ENCODE data around the gene BICRA.
"Not testable (repeated sequence)": the region's sequence is repeated elsewhere in the genome, so short reads cannot be mapped to it uniquely, and the experiment has no call there.

BICRA gene

DNA sequence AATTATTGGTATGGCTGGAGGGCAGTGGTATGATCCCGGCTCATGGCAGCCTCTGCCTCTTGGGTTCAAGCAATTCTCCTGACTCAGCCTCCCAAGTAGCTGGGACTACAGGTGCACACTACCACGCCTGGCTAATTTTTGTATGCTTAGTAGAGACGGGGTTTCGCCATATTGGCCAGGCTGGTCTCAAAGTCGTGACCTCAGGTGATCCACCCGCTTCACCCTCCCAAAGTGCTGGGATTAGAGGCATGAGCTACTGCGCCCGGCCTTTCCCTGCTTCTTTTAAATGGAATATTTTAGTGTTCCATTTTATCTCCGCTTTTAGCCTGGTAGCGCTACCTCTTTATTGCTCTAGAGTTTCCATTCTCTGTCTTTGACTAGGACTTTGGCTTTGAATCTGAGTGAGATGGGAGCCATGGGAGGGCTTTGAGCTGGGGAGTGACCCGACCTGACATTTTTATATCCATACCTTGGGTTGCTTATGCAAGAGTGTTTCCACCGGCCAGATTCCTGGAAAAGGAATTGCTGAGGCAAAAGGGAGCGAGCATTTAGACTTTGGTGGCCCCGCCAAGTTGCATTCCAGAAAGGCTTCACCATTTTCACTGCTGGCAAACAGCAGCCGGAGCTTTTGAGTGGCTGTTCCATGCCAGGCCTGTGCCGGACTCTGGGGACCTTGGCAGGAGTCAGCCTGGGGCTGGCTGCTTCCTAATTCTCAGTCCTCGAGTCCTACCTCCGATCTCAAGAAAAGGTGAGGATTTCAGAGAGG is 22.9 kb downstream of the BICRA start:
- DNase-seq (ENCODE audit: low read depth) = no peak

DNA sequence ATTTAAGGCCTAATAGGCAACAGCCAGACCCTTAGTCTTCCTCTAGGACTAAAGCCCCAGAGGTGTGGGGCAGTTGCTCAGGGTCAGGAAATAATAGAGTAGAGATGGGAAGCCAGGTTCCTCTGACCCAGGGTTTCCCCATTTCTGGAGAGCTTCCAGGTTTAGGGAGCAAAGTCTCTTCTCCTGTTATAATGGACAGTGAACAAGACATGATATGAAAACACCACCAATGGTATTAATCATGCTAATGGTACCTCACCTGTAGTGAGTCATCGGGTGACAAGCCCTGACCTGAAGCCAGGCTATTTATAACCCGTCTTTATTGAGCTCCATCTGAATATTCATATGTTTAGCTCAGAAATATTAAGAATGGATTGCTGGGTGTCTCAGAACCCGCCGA is 24.6 kb downstream of the BICRA start:
- no peak for DNase-seq (ENCODE audit: low read depth)

DNA sequence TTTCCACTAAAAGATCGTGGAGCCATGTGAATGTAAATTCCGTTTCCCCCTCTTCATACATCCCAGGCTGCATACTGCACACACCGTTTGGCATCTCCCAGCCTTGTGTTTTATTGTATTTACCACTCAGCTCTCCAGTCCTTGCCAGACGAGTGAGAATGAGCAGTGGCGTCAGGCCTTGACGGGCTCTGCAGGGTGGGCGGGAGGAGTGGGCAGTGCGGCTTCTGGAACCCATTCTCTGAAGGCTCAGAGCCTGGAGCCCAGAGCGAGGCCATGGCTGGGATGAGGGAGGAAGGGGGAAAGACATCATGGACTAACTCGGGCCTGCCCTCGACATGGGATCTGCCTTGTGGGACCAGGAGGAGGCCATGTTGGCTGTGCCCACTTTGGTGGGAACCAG is 25.1 kb downstream of the BICRA start:
- no peak for DNase-seq (ENCODE audit: low read depth)

DNA sequence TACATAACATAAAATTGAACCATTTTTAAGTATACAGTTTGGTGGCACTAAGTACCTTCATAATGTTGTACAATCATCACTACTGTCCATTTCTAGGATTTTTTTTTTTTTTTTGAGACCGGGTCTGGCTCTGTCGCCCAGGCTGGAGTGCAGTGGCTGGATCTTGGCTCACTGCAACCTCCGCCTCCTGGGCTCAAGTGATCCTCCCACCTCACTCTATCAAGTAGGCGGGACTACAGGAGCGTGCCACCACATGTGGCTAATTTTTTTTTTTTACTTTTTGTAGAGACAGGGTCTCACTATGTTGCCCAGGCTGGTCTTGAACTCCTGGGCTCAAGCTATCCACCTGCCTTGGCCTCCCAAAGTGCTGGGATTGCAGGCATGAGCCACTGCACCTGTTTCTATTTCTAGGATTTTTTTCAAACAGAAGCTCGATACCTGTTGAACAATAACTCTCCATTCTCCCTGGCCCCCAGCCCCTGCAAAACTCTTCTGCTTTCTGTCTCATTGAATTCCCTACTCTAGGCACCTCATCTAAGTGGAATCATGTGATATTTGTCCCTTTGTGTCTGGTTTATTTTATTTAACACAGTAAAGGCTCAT is 26.3 kb downstream of the BICRA start:
- not testable (repeated sequence) for DNase-seq (ENCODE audit: low read depth)

DNA sequence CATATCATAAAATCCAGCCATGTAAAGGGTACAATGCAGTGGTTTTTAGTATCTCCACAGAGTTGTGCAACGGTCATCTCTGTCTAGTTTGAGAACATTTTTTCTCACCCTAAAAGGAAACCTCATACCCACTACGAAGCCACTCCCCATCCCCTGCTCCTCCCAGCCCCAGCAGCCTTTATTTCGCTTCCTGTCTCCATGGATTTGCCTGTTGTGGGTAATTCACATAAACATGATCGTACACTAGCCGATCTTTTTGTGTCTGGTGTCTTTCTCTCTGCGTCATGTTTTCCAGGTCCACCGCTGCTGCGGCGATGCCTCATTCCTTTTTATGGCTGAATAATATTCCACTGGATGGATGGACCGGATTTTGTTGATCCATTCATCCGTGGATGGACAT is 28.6 kb downstream of the BICRA start:
- no peak for DNase-seq (ENCODE audit: low read depth)

DNA sequence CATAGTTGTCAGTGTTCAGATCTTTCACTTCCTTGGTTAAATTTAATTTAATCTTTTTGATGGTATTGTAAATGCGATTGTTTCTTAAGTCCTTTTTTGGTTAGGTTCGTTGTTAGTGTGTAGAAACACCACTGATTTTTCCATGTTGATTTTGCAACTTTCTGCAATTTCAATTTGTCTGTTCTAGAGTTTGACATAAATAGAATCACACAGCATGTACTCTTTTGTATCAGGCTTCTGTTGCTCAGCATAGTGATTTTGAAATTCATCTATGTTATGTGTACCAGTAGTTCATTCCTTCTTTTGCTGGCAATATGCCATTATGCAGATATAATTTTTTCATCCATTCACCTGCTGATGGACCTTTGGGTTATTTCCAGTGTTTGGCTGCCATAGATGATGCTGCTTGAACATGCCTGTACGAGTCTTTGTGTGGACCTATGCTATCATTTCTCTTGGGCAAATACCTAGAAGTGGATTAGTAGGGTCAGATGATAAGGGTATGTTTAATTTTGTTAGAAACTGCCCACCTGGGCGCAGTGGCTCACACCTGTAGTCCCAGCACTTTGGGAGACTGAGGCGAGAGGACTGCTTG is 33.1 kb downstream of the BICRA start:
- no peak for DNase-seq (ENCODE audit: low read depth)

DNA sequence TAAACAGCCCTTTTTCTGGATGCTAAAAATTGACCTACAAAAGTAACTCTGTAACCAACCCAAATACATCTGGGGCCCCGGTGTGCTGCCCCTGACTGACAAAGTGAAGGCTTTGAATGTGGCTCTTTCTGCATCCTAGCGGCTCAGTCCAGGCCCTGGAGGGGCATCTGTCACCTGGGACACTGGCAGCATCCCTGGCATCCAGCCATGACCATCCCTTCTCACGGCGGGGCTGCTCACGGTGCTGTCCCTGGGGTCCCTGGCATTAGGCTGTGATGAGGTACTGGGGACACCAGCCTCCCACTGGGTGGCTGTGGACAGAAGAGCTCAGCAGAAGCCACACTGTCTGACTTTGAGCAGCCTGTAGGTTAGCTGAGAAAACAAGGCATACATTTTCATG is 34.3 kb downstream of the BICRA start:
- no peak for DNase-seq (ENCODE audit: low read depth)

DNA sequence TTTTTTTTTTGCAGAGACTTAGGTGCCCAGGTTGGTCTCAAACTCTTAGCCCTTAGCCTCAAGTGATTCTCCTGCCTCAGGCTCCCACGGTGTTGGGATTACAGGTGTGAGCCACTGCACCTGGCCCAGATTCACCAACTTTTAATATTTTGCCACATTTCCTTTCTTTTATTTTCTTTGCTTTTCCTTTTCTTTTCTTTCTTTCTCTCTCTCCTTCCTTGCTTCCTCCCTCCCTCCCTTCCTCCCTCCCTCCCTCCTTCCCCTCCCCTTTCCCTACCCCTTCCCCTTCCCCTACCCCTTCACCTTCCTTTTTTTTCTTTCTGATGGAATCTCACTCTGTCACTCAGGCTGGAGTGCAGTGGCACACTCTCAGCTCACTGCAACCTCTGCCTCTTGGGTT is 35.3 kb downstream of the BICRA start:
- DNase-seq (ENCODE audit: low read depth) = no peak

DNA sequence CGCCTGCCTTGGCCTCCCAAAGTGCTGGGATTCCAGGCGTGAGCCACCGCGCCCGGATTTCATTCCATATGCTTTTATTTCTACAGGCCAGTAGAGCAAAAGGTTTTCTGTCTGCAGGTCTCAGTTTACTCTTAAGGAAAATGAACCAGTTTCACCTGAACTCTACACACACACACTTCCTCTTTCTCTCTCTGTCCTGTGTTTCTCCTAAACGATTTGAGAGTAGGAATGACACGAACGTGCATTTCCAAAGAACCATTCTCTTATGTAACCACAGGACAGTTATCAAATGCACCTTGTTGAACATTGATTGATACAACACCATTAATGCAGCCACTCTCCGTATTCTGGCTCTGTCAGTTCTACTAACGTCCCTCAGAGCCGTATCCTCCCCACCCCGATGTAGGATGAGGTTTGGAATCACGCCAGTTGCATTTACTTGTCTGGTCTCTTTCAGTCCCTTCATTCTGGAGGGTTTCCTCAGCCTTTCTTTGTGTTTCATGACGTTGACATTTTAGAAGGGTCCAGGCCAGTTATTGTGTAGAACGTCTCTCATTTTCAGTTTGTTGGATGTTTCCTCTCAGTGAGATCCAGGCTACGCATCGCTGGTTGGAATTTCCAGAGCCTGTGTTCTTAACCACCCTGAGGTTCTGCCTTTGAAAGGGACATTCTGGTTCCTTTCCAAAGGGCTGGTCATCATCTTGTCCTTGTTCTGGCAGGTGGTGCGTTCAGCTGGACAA is 36.0 kb downstream of the BICRA start:
- DNase-seq (ENCODE audit: low read depth) = no peak

DNA sequence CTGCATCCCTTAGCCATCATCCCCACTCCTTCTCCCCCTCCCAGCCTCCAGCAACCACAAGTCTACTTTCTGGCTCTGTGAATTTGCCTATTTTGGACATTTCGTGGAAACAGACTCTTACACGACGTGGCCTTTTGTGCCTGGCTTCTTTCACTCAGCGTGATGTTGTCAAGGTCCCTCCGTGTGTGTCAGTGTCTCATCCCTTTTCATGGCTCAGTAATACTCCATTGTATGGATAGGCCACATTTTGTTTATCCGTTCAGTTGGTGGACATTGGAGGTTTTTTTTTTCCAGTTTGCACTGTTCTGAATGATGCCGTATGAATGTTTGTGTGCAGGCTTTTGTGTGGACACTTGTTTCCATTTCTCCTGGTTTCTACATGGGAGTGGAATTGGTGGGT is 38.0 kb downstream of the BICRA start:
- no peak for DNase-seq (ENCODE audit: low read depth)

DNA sequence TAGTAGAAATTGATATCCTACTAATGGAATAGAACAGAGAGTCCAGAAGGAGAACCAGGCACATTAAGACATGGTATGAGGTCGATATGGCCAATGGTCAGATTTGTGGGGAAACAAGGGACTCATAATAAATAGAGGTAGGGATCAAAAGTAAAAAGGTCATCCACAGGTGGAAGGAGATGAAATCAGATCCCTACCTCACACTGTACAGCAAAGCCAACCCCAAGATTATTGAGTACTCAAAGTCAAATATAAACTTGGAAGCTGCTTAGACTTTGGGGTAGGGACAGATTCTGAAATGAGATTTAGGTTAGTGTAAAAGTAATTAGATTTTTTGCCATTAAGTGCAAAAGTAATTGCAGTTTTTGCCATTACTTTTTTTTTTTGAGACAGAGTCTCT is 40.7 kb downstream of the BICRA start:
- no peak for DNase-seq (ENCODE audit: low read depth)

DNA sequence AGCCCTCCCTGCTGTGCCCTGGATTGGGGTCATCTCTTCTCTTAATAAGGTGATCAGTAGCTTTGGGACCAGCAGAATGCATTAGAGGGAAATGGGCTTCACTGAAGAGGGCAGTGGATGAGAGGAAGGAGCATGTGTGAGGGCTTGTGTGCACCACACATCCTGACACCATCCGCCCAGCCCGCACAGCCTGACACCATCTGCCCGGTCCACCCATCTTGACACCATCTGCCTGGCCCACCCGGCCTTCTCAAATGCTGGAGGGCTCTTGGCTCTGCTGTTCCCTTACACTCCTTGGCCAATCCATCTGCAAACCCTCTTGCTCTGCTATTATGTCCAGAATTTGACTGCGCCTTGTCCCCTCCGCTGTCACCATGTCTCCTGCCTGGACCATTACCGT is 41.8 kb downstream of the BICRA start:
- no peak for DNase-seq (ENCODE audit: low read depth)

DNA sequence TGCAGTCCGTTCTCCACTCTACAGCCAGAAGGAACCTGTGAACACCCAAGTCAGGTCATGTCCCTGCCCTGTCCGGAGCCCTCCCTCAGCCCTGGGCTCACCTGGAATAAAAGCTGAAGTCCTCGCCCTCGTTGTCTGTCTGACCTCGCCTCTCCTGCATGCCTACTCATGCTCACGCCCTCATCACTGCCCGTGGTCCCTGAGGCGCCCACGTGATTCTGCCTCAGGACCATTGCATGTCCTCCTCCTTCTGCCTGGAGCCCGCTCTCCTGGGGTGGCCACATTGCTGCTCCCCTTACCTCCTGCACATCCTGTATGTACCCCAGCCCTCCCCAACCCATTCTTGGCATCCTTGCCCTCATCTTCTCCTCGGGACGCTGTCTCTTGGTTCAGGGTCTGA is 42.2 kb downstream of the BICRA start:
- no peak for DNase-seq (ENCODE audit: low read depth)

DNA sequence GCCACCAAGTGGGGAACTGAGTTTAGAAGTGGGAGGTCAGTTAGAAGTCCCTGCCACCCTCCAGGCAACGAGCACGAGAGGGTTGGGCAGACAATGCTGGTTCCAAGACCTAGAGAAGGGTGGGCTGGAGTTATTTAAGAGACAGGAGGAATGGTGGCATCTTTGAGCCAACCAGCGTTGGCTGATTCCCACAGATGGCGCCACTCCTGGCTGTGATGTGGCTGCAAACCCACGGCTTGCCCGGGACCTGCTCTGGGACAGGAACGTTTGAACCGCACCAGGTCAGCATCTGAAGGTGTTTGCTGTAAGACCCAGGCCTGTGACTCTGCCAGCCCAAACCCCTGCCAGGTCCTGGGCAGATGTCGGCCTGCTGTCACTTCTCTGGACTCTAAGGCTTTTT is 42.8 kb downstream of the BICRA start:
- no peak for DNase-seq (ENCODE audit: low read depth)

DNA sequence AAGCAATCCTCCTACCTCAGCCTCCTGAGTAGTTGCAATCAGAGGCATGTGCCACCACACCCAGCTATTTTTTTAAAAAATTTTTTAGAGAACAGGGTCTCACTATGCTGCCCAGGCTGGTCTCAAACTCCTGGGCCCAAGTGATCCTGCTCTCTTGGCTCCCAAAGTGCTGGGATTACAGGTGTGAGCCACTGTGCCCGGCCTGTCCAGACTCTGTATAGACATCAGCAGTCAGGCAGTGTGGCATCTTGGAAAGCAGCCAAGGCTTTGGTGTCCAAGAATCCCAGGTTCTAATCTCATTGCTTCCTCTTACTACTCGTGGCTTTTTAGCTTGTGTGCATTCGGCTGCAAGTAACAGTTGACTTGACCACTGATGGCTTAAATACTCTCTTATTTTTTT is 43.4 kb downstream of the BICRA start:
- DNase-seq (ENCODE audit: low read depth) = no peak

DNA sequence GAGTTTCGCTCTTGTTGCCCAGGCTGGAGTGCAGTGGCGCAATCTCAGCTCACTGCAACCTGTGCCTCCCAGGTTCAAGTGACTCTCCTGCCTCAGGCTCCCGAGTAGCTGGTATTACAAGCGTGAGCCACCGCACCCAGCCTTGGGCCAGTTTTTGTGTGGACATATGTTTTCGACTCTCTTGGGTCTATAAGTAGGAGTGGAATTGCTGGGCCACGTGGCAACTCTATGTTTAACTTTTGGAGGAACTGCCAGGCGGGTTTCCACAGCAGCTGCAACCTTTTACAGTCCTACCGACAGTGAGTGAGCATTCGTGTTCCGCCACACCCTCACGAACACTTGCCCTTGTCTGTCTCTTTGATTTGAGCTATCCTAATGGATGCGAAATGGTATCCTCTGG is 44.9 kb downstream of the BICRA start:
- no peak for DNase-seq (ENCODE audit: low read depth)

DNA sequence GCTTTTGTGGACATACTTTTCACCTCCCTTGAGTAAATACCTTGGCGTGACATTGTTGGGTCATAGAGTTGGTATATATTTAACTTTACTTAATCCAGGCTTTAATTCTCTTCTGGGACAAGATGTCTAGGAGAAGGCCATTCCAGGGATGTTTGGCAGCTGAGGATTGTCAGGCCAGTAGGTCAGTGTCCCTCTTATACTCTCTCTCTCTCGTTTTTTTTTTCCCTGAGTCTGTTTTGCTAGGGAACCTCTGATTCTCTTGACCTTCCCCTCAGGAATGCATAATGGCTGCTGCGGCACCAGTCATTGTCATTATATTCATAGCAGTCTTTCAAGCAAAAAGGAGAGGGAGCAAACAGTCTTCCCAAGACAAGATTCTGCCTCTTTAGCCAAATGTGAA is 48.8 kb downstream of the BICRA start:
- DNase-seq (ENCODE audit: low read depth) = no peak

DNA sequence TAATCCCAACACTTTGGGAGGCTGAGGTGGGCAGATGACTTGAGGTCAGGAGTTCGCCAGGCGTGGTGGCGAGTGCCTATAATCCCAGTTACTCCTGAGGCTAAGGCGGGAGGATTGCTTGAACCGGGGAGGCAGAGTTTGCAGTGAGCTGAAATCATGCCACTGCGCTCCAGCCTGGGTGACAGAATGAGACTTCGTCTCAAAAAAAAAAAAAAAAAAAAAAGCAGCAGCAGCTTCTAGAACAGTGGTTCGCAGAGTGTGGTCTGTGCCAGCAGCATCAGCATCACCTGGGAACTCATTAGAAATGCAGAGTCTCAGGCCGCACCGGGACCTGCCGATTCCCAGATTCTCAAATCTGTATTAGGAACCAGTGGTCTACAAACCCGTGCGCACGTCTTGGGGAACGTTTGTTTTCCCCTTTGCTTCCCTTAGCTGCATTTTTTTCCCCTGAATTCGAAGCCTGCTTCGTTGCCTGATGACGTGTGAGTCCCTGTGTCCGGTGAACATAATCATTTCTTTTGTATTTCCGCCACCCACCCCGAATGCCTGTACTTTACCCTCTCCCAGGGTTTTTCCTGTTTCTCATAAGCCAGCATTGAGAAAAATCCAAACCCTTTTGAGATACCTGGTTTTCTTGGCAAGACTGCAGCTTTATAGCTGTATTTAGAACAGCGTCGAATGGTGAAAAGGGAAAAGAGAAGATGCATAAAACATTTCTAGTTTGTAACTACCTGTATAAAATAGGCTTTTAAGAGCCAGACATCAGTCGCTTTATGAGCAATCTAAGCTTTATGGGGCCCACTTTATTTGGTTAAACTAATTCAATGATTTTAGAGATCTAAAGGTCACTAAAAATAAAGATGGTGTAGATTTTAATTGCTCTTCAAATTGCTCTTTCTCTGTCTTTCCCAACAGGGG is 49.8 kb downstream of the BICRA start:
- no peak for DNase-seq (ENCODE audit: low read depth)

DNA sequence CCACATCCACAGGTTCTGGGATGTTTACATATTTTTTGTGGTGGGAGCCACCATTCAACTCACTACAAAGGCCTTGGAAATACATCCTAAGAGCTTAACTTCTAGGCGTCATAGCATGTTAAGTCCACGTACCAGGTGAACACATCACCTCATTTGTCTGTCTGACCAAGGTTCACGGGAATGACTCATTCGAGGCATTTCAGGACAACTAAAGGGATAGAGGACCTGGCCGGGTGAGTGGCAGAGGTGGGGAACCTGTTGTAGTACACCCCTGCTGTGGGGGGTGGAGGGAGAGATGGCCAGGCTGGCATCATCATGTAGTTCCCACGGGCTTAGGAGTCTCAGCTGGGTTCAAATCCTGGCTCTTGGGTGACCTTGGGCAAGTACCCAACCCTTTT is 51.5 kb downstream of the BICRA start:
- DNase-seq (ENCODE audit: low read depth) = no peak

DNA sequence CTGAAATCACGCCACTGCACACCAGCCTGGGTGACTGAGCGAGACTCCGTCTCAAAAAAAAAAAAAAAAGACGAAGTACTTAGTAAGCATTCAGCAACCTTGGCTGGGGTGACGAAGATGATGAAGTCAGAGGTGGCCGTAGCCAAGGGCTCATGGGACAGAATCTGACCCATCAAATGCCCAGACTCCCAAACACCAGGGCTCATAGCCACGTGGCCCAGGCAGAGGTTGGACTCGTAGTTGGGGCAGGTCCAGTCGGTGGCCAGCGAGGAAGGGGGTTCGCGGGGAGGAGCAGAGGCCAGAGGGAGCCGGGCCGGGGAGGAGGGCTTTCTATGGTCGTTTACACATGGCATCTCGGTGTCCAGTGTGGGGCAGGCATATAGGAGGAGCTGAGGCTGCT is 52.2 kb downstream of the BICRA start:
- DNase-seq (ENCODE audit: low read depth) = no peak

DNA sequence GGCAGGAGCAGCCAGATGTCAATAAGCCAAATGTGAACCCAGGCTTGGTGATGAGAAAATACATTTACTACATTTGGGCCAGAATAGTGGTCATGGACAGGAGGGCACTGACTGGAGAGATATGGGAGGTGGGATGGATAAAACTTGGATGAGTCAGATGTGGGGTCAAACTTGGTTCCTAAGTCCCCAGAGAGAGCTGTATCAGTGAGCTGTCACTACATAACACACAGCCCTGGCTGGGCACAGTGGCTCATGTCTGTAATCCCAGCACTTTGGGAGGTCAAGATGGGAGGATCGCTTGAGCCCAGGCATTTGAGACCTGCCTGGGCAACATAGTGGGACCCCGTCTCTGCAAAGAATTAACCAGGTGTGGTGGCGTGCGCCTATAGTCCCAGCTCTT is 52.7 kb downstream of the BICRA start:
- no peak for DNase-seq (ENCODE audit: low read depth)

DNA sequence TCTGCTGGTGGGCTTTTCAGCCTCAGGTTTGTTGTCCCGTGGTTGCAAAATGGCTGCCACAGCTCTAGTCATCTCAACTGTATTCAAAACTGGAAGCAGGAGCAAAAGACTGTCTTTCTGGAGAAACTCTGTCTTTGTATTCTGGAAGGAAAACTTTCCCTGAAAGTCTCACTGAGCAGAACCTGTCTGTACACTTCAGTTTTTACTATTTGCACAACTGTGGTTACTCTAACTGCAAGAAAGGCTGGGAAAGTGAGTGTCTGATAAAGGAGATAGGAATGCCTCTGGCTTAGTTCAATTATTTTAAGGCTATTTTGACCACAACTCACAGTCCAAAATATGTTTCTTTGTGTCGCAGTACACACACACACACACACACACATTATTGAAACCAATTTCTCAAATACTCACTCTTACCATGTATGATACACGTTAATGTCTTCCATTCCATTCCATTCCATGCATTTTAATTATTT is 54.5 kb downstream of the BICRA start:
- DNase-seq (ENCODE audit: low read depth) = no peak
